Large intestine (tissue), 12 donors: ENCODE results near the gene TTLL6. TPM values are rescaled to one million over a fixed set of nuclear protein-coding genes. Genes with fewer than 3 reads are reported as not detected.

Experiments used
- DNase-seq, 2 donors: peaks; one replicate each; pipeline versions ENCODE4 v3.0.0 to v3.0.0-alpha.2; 2013
- H3K27ac ChIP-seq: one replicate; pipeline ENCODE4 v1.5.1; 2013; ENCODE audit warnings: low read length
- H3K27me3 ChIP-seq: 2 replicates; pipeline ENCODE4 v1.6.1; 2013; ENCODE audit warnings: low read length; ENCODE audit not compliant: control insufficient read depth, insufficient read depth
- H3K36me3 ChIP-seq: 2 replicates; pipeline ENCODE4 v1.6.1; 2013; ENCODE audit warnings: low read length; ENCODE audit not compliant: control insufficient read depth, insufficient read depth
- H3K4me1 ChIP-seq: one replicate; pipeline ENCODE4 v1.6.1; 2013; ENCODE audit warnings: low read length; ENCODE audit not compliant: control insufficient read depth, insufficient read depth
- H3K4me3 ChIP-seq: one replicate; pipeline ENCODE4 v1.5.1; 2013; ENCODE audit warnings: low read length
- H3K9me3 ChIP-seq: one replicate; pipeline ENCODE4 v1.6.1; 2013; ENCODE audit warnings: mild to moderate bottlenecking, low read depth, low read length, moderate library complexity; ENCODE audit not compliant: control insufficient read depth
- WGBS: methylation state at CpG from one replicate; pipeline ENCODE4 v1.1.5; 2013; ENCODE audit warnings: low lambda C conversion rate; ENCODE audit not compliant: insufficient coverage; 5-methylcytosine and 5-hydroxymethylcytosine counted together
- long read RNA-seq, 11 donors: transcript quantifications; one replicate each; lab custom pipeline, GENCODE V29; 2026
- polyA plus RNA-seq: library from polyadenylated mRNA; unstranded; fragments of 120-200 nt; gene quantifications from one replicate; pipeline ENCODE4 v1.2.1, GENCODE V29; 2013

Gene TTLL6
- polyA plus RNA-seq, result 3.1 TPM
- long read RNA-seq, donor 1, result 0 reads
- long read RNA-seq, donor 2, partial matches to known transcripts, result 126 of 126 reads
- long read RNA-seq, donor 2, other reads (novel, unspliced or antisense), result 0 of 126 reads
- long read RNA-seq, donor 3, result 0 reads
- long read RNA-seq, donor 4, result 0 reads
- long read RNA-seq, donor 5, result 0 reads
- long read RNA-seq, donor 6, result 0 reads
- long read RNA-seq, donor 7, result 0 reads
- long read RNA-seq, donor 8, partial matches to known transcripts, result 97 of 125 reads
- long read RNA-seq, donor 8, other reads (novel, unspliced or antisense), result 28 of 125 reads
- long read RNA-seq, donor 9, partial matches to known transcripts, result 60 of 70 reads
- long read RNA-seq, donor 9, other reads (novel, unspliced or antisense), result 10 of 70 reads
- long read RNA-seq, donor 10, partial matches to known transcripts, result 211 of 239 reads
- long read RNA-seq, donor 10, other reads (novel, unspliced or antisense), result 28 of 239 reads
- long read RNA-seq, donor 11, partial matches to known transcripts, result 143 of 169 reads
- long read RNA-seq, donor 11, other reads (novel, unspliced or antisense), result 26 of 169 reads

- H3K9me3 ChIP-seq, result no peaks in the 10 kb centered on the region
- peak within 1 kb of the TSS; percentile 48 for H3K4me3 ChIP-seq
- H3K36me3 ChIP-seq, result no peaks in the 10 kb centered on the region
- H3K27ac ChIP-seq, result peak within 1 kb of the TSS; percentile 47
- WGBS, result no CpG with 5 or more reads among the region's 64 CpGs
- DNase-seq, result peak; percentile 86 to 94
- H3K4me1 ChIP-seq, result peaks cover 16% of the 10 kb centered on the region
- H3K27me3 ChIP-seq, result peaks cover 12% of the 10 kb centered on the region
These were observed at the start of gene TTLL6 for GRCh38 chr17:48816774-48817590. TTLL6 (minus strand) TSS chr17:48817229; CDS start chr17:48817072, 157 bp downstream.

GRCh38 chr17:48860456-48860855 is 43.4 kb upstream of the TTLL6 start:
- no peak for DNase-seq
- 100% methylated on average over 2 of the region's 4 CpGs for WGBS
- Histone ChIP-seq H3K27ac (no peak overlapping the region), H3K27me3 (no peaks in the 10 kb centered on the region), H3K9me3 (no peaks in the 10 kb centered on the region), H3K36me3 (peaks cover 68% of the 10 kb centered on the region), H3K4me1 (peaks cover 6% of the 10 kb centered on the region), H3K4me3 (no peak overlapping the region)

- Histone ChIP-seq H3K4me1 (peaks cover 10% of the 10 kb centered on the region), H3K27me3 (no peaks in the 10 kb centered on the region), H3K36me3 (peaks cover 69% of the 10 kb centered on the region), H3K9me3 (no peaks in the 10 kb centered on the region), H3K27ac (no peak overlapping the region), H3K4me3 (no peak overlapping the region)
- WGBS, result no CpG with 5 or more reads among the region's 3 CpGs
- DNase-seq, result no peak
These were observed 43.0 kb upstream of the TTLL6 start for GRCh38 chr17:48860034-48860433.

- Histone ChIP-seq H3K4me1 (peaks cover 31% of the 10 kb centered on the region), H3K27ac (peak overlapping the region; percentile 81), H3K36me3 (peaks cover 58% of the 10 kb centered on the region), H3K9me3 (no peaks in the 10 kb centered on the region), H3K27me3 (no peaks in the 10 kb centered on the region), H3K4me3 (no peak overlapping the region)
- WGBS, result 66% methylated on average over 2 of the region's 3 CpGs
- DNase-seq, result no peak
These were observed 39.2 kb upstream of the TTLL6 start for GRCh38 chr17:48856122-48856821.

- WGBS, result no CpG with 5 or more reads among the region's 7 CpGs
- DNase-seq, result peak; percentile 74 to 88
- Histone ChIP-seq H3K4me3 (no peak overlapping the region), H3K27me3 (no peaks in the 10 kb centered on the region), H3K36me3 (peaks cover 46% of the 10 kb centered on the region), H3K4me1 (peaks cover 31% of the 10 kb centered on the region), H3K9me3 (no peaks in the 10 kb centered on the region), H3K27ac (peak overlapping the region; percentile 81)
These were observed 37.9 kb upstream of the TTLL6 start for GRCh38 chr17:48854774-48855476.

GRCh38 chr17:48850792-48851323 is 33.8 kb upstream of the TTLL6 start:
- WGBS, result no CpG with 5 or more reads among the region's 4 CpGs
- peak in 1 of 2 donors; percentile 26 for DNase-seq
- Histone ChIP-seq H3K36me3 (peaks cover 56% of the 10 kb centered on the region), H3K27ac (peak overlapping the region; percentile 50), H3K4me3 (no peak overlapping the region), H3K9me3 (no peaks in the 10 kb centered on the region), H3K27me3 (no peaks in the 10 kb centered on the region), H3K4me1 (peaks cover 29% of the 10 kb centered on the region)

GRCh38 chr17:48843187-48843900 is 26.3 kb upstream of the TTLL6 start:
- 41% methylated on average over 3 of the region's 6 CpGs for WGBS
- H3K4me1 ChIP-seq, result peaks cover 11% of the 10 kb centered on the region
- no peak for DNase-seq
- H3K9me3 ChIP-seq, result no peaks in the 10 kb centered on the region
- H3K27me3 ChIP-seq, result no peaks in the 10 kb centered on the region
- peaks cover 43% of the 10 kb centered on the region for H3K36me3 ChIP-seq
- no peak overlapping the region for H3K4me3 ChIP-seq
- peak overlapping the region; percentile 8 for H3K27ac ChIP-seq

- Histone ChIP-seq H3K27ac (peak overlapping the region; percentile 8), H3K9me3 (no peaks in the 10 kb centered on the region), H3K4me1 (peaks cover 15% of the 10 kb centered on the region), H3K4me3 (no peak overlapping the region), H3K27me3 (no peaks in the 10 kb centered on the region), H3K36me3 (peaks cover 38% of the 10 kb centered on the region)
- DNase-seq, result no peak
- WGBS, result 100% methylated on average over 1 of the region's 3 CpGs
These were observed 25.7 kb upstream of the TTLL6 start for GRCh38 chr17:48842746-48843145.

GRCh38 chr17:48841395-48841831 is 24.4 kb upstream of the TTLL6 start:
- H3K27me3 ChIP-seq, result no peaks in the 10 kb centered on the region
- 0% methylated on average over 1 of the region's 3 CpGs for WGBS
- peak overlapping the region; percentile 66 for H3K27ac ChIP-seq
- H3K9me3 ChIP-seq, result no peaks in the 10 kb centered on the region
- H3K4me3 ChIP-seq, result peak overlapping the region; percentile 4
- DNase-seq, result peak; percentile 40 to 74
- peaks cover 38% of the 10 kb centered on the region for H3K36me3 ChIP-seq
- peaks cover 23% of the 10 kb centered on the region for H3K4me1 ChIP-seq
